HepG2 (cell line): ENCODE measurements around the gene APC2. TPM values are rescaled to one million over a fixed set of nuclear protein-coding genes. Genes with fewer than 3 reads are reported as not detected.

Experiments
- ARID3A ChIP-seq: IDR thresholded peaks from 2 replicates; pipeline ENCODE4 v1.6.1; 2012; ENCODE audit warnings: low read depth, low read length, improper control_type of control experiment
- DR1 ChIP-seq: sonication (generic); formaldehyde crosslinking; IDR thresholded peaks from 2 replicates; pipeline ENCODE4 v1.8.0; 2021; ENCODE audit warnings: mild to moderate bottlenecking, missing genetic modification reagents, inconsistent platforms
- GATA4 ChIP-seq: sonication (generic); IDR thresholded peaks from 2 replicates; pipeline ENCODE4 v1.6.1; 2016; ENCODE audit warnings: antibody characterized with exemption, low read depth, borderline replicate concordance
- HMG20A ChIP-seq: IDR thresholded peaks from 2 replicates; pipeline ENCODE4 v1.6.1; 2016; ENCODE audit warnings: borderline replicate concordance
- HMGXB4 ChIP-seq, 2 experiments: sonication (generic) in 1 of 2; formaldehyde crosslinking in 1 of 2; IDR thresholded peaks; 2 replicates each; pipeline versions ENCODE4 v1.4.0 to v1.6.1; 2018 to 2020; ENCODE audit warnings: missing genetic modification reagents in 2 of 2, borderline replicate concordance in 1 of 2, low read depth in 1 of 2, mild to moderate bottlenecking in 1 of 2, missing biosample characterization in 1 of 2
- KAT2B ChIP-seq: fragments of 150-350 bp; IDR thresholded peaks from 2 replicates; pipeline ENCODE4 v1.6.1; 2014; ENCODE audit warnings: low read depth, low read length, borderline replicate concordance
- NPAS2 ChIP-seq: sonication (generic); formaldehyde crosslinking; IDR thresholded peaks from 2 replicates; pipeline ENCODE4 v1.8.0; 2022; ENCODE audit warnings: mild to moderate bottlenecking, missing genetic modification reagents, borderline replicate concordance
- PLSCR1 ChIP-seq: sonication (generic); formaldehyde crosslinking; IDR thresholded peaks from 2 replicates; pipeline ENCODE4 v1.5.0; 2020; ENCODE audit warnings: missing genetic modification reagents, mild to moderate bottlenecking, borderline replicate concordance
- SALL2 ChIP-seq: sonication (generic); formaldehyde crosslinking; IDR thresholded peaks from 2 replicates; pipeline ENCODE4 v1.8.1; 2023; ENCODE audit warnings: mild to moderate bottlenecking, missing genetic modification reagents, inconsistent platforms
- THRA ChIP-seq: sonication (generic); formaldehyde crosslinking; IDR thresholded peaks from 2 replicates; pipeline ENCODE4 v1.4.0; 2020; ENCODE audit warnings: missing genetic modification reagents, borderline replicate concordance
- ZNF207 ChIP-seq: fragments of 450-650 bp; IDR thresholded peaks from 2 replicates; pipeline ENCODE4 v1.6.1; 2016; ENCODE audit warnings: antibody characterized with exemption, borderline replicate concordance
- ZNF274 ChIP-seq: sonication (generic); formaldehyde crosslinking; IDR thresholded peaks from 2 replicates; pipeline ENCODE4 v1.5.1; 2020; ENCODE audit warnings: mild to moderate bottlenecking, missing genetic modification reagents
- ZNF704 ChIP-seq: sonication (generic); formaldehyde crosslinking; IDR thresholded peaks from 2 replicates; pipeline ENCODE4 v1.8.1; 2023; ENCODE audit warnings: mild to moderate bottlenecking, inconsistent platforms, moderate library complexity, missing genetic modification reagents, borderline replicate concordance
- ZNF781 ChIP-seq: sonication (generic); formaldehyde crosslinking; IDR thresholded peaks from 2 replicates; pipeline ENCODE4 v1.5.1; 2020; ENCODE audit warnings: borderline replicate concordance, mild to moderate bottlenecking, missing genetic modification reagents; ENCODE audit errors: not compliant biosample characterization
- polyA plus RNA-seq, 8 experiments: library from polyadenylated mRNA; depleted of rRNA in 3 of 8; stranded (reverse) in 7 of 8; unstranded in 1 of 8; fragments of >200 nt; fragmentation: Illumina TruSeq in 4 of 8; extraction: Trizol in 4 of 8; gene quantifications; 2 replicates each; pipeline versions ENCODE4 v1.2.1 to v1.2.3, GENCODE V29; 2011 to 2016; ENCODE audit warnings: low read depth in 4 of 8, missing spikeins in 1 of 8, mixed read lengths in 1 of 8; ENCODE audit not compliant: insufficient read depth in 1 of 8
- total RNA-seq, 5 experiments: library from RNA; depleted of rRNA; stranded (reverse); fragments of >200 nt; fragmentation: Illumina TruSeq; extraction: Trizol; gene quantifications; 2 replicates each; pipeline ENCODE4 v1.2.3, GENCODE V29; 2016; ENCODE audit warnings: low read depth in 1 of 5
- TF ChIP-seq, protein P1 (sequence below): sonication (generic); formaldehyde crosslinking; IDR thresholded peaks from 2 replicates; pipeline ENCODE4 v1.4.0; 2020; ENCODE audit warnings: mild to moderate bottlenecking, missing genetic modification reagents

Gene APC2
- total and polyA plus RNA-seq, 2 of the 13 experiments (the other 11 are each of a cell fraction or from before 2014, with no cell fraction given), result 0.08 to 0.22 TPM

GRCh38 chr19:1490311-1491113 lies 40.6 kb downstream of the APC2 start, which contains the start of gene PCSK4 (continued):
- no peak for TF ChIP-seq ZNF704 (CRISPR knock-in tag)
- no peak for TF ChIP-seq THRA
- no peak for TF ChIP-seq ZNF207
- no peak for TF ChIP-seq PLSCR1 (CRISPR knock-in tag)
- TF ChIP-seq ZNF274 (CRISPR knock-in tag), result no peak
- no peak for TF ChIP-seq ZNF781
- TF ChIP-seq HMGXB4 (CRISPR knock-in tag; IDR thresholded peaks at IDR 0.05; ENCODE audit: borderline replicate concordance in 1 of 2, low read depth in 1 of 2), result no peak
- TF ChIP-seq NPAS2 (CRISPR knock-in tag), result no peak
- no peak for TF ChIP-seq KAT2B
- TF ChIP-seq DR1, result no peak
- TF ChIP-seq HMG20A (CRISPR knock-in tag), result no peak
- peak; percentile 94 for TF ChIP-seq ARID3A
- TF ChIP-seq SALL2 (CRISPR knock-in tag), result no peak
- TF ChIP-seq GATA4, result no peak
- TF ChIP-seq, protein P1, sequence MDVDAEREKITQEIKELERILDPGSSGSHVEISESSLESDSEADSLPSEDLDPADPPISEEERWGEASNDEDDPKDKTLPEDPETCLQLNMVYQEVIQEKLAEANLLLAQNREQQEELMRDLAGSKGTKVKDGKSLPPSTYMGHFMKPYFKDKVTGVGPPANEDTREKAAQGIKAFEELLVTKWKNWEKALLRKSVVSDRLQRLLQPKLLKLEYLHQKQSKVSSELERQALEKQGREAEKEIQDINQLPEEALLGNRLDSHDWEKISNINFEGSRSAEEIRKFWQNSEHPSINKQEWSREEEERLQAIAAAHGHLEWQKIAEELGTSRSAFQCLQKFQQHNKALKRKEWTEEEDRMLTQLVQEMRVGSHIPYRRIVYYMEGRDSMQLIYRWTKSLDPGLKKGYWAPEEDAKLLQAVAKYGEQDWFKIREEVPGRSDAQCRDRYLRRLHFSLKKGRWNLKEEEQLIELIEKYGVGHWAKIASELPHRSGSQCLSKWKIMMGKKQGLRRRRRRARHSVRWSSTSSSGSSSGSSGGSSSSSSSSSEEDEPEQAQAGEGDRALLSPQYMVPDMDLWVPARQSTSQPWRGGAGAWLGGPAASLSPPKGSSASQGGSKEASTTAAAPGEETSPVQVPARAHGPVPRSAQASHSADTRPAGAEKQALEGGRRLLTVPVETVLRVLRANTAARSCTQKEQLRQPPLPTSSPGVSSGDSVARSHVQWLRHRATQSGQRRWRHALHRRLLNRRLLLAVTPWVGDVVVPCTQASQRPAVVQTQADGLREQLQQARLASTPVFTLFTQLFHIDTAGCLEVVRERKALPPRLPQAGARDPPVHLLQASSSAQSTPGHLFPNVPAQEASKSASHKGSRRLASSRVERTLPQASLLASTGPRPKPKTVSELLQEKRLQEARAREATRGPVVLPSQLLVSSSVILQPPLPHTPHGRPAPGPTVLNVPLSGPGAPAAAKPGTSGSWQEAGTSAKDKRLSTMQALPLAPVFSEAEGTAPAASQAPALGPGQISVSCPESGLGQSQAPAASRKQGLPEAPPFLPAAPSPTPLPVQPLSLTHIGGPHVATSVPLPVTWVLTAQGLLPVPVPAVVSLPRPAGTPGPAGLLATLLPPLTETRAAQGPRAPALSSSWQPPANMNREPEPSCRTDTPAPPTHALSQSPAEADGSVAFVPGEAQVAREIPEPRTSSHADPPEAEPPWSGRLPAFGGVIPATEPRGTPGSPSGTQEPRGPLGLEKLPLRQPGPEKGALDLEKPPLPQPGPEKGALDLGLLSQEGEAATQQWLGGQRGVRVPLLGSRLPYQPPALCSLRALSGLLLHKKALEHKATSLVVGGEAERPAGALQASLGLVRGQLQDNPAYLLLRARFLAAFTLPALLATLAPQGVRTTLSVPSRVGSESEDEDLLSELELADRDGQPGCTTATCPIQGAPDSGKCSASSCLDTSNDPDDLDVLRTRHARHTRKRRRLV, result peak; percentile 87; the same call in 1 of the 2 replicates
